Transverse colon (tissue), 4 donors: Measurements from ENCODE around the gene RPAP3. TPM values are rescaled to one million over a fixed set of nuclear protein-coding genes. Genes with fewer than 3 reads are reported as not detected.
"Not testable (repeated sequence)": the region's sequence is repeated elsewhere in the genome, so short reads cannot be mapped to it uniquely, and the experiment has no call there.

Experiments
- DNase-seq: peaks from one replicate; pipeline ENCODE4 v3.0.0-alpha.2; 2019
- H3K27ac ChIP-seq, 4 donors: fragments of 200-600 bp; sonication (generic); 2 replicates each; pipeline ENCODE4 v1.5.1; 2016 to 2018; ENCODE audit warnings: inconsistent platforms in 4 of 4
- H3K27me3 ChIP-seq: fragments of 200-600 bp; sonication (generic); 2 replicates; pipeline ENCODE4 v1.5.1; 2017; ENCODE audit warnings: inconsistent platforms
- H3K36me3 ChIP-seq, 4 donors: fragments of 200-600 bp; sonication (generic); 2 replicates each; pipeline ENCODE4 v1.5.1; 2017 to 2019; ENCODE audit warnings: inconsistent platforms in 4 of 4
- H3K4me1 ChIP-seq, 4 donors: fragments of 200-600 bp; sonication (generic); 2 replicates each; pipeline ENCODE4 v1.5.1; 2017 to 2020; ENCODE audit warnings: inconsistent platforms in 4 of 4
- H3K4me3 ChIP-seq, 4 donors: fragments of 200-600 bp; sonication (generic); 1 replicate in 1 of 4; 2 replicates in 3 of 4; pipeline versions ENCODE4 v1.5.1 to v1.6.1; 2017 to 2019; ENCODE audit warnings: inconsistent platforms in 4 of 4
- H3K9me3 ChIP-seq, 2 donors: fragments of 200-600 bp; sonication (generic); 2 replicates each; pipeline ENCODE4 v1.5.1; 2017 to 2019; ENCODE audit warnings: inconsistent platforms in 2 of 2
- CTCF ChIP-seq, 5 experiments: fragments of 200-600 bp in 3 of 5; fragments of 450-650 bp in 2 of 5; sonication (generic) in 3 of 5; IDR thresholded peaks; 1 replicate in 2 of 5; 2 replicates in 3 of 5; pipeline ENCODE4 v1.5.1; 2016 to 2017; ENCODE audit warnings: antibody characterized with exemption in 5 of 5, inconsistent platforms in 3 of 5, mild to moderate bottlenecking in 2 of 5, moderate library complexity in 1 of 5
- EP300 ChIP-seq: sonication (generic); formaldehyde crosslinking; IDR thresholded peaks from one replicate; pipeline ENCODE4 v1.6.1; 2017; ENCODE audit warnings: antibody characterized with exemption, low read depth
- POLR2A ChIP-seq: fragments of 450-650 bp; IDR thresholded peaks from one replicate; pipeline ENCODE4 v1.6.1; 2016; ENCODE audit warnings: antibody characterized with exemption, mild to moderate bottlenecking, moderate library complexity
- POLR2AphosphoS5 ChIP-seq, 3 donors: sonication (generic); formaldehyde crosslinking; IDR thresholded peaks; one replicate each; pipeline ENCODE4 v1.6.1; 2016; ENCODE audit warnings: antibody characterized with exemption in 3 of 3
- WGBS, 2 donors: methylation state at CpG; one replicate each; pipeline ENCODE4 v1.1.5; 2018; ENCODE audit warnings: low coverage in 1 of 2; 5-methylcytosine and 5-hydroxymethylcytosine counted together
- in situ Hi-C, 4 donors: fragments of 200-750 bp; cut with MboI; loops; one replicate each; pipeline versions ENCODE4 v1.15.0 to v1.15.1; 2017; ENCODE audit warnings: low sequenced_read_pairs in 3 of 4, low pct_ligation_motif_present in 1 of 4, low pct_unique_long_range_greater_than_20kb in 1 of 4
- intact Hi-C: fragments of 100-400 bp; cut with DNase I; formaldehyde crosslinking; loops from one replicate; pipeline ENCODE4 v1.15.1; 2023; ENCODE audit warnings: low total_unique reads
- total RNA-seq, 4 donors: library from RNA; depleted of rRNA; stranded (reverse); fragments of >200 nt; gene quantifications; one replicate each; pipeline ENCODE4 v1.1.0, GENCODE V29; 2016

Gene RPAP3
- total RNA-seq, 4 donors from 2014 or later, result 8.1 to 16.0 (median 9.3) TPM

- peak; percentile 46 for DNase-seq
- H3K27ac ChIP-seq, result peak overlapping the region in 2 of 4 donors; percentile 10 to 23
- peaks cover 0 to 15% (median 5%) of the 10 kb centered on the region in 4 donors for H3K4me1 ChIP-seq
- intact Hi-C loops, result no loop called here
- peak; percentile 69 to 79 (median 75) for TF ChIP-seq CTCF (IDR thresholded peaks at IDR 0.05)
- TF ChIP-seq POLR2AphosphoS5 (IDR thresholded peaks at IDR 0.05), result no peak
- 34 to 37% methylated on average over 9 to 12 of the region's 12 CpGs for WGBS, 2 donors
- H3K9me3 ChIP-seq, result no peaks in the 10 kb centered on the region
- H3K4me3 ChIP-seq, result peak overlapping the region in 2 of 4 donors; percentile 23 to 28
- in situ Hi-C loops, result loop anchor here in 2 of 4 donors (25.0 kb wide), 1 partner anchor 614 kb away; no protein-coding TSS in a partner anchor
- no peaks in the 10 kb centered on the region for H3K27me3 ChIP-seq
- H3K36me3 ChIP-seq, result no peaks in the 10 kb centered on the region
These were observed 54.2 kb downstream of the RPAP3 start for GRCh38 chr12:47651368-47652254.

GRCh38 chr12:47650469-47650868 lies 55.4 kb downstream of the RPAP3 start:
- H3K27ac ChIP-seq, result no peak overlapping the region
- WGBS, 2 donors, result 62 to 83% methylated on average over 1 of the region's 1 CpG
- no peaks in the 10 kb centered on the region for H3K27me3 ChIP-seq
- in situ Hi-C loops, result loop anchor here in 2 of 4 donors (25.0 kb wide), 1 partner anchor 613 kb away; no protein-coding TSS in a partner anchor
- no peaks in the 10 kb centered on the region for H3K9me3 ChIP-seq
- no peaks in the 10 kb centered on the region for H3K36me3 ChIP-seq
- intact Hi-C loops, result no loop called here
- no peak overlapping the region for H3K4me3 ChIP-seq
- H3K4me1 ChIP-seq, result peaks cover 0 to 15% (median 5%) of the 10 kb centered on the region in 4 donors
- DNase-seq, result no peak
- TF ChIP-seq POLR2AphosphoS5 (IDR thresholded peaks at IDR 0.05), result no peak

GRCh38 chr12:47649381-47649780 lies 56.4 kb downstream of the RPAP3 start:
- TF ChIP-seq POLR2AphosphoS5 (IDR thresholded peaks at IDR 0.05) (no peak), POLR2A (no peak), CTCF (IDR thresholded peaks at IDR 0.05) (no peak), EP300 (no peak)
- intact Hi-C loops (no loop called here), in situ Hi-C loops (no loop called here)
- peaks cover 0 to 2% of the 10 kb centered on the region in 2 donors for H3K9me3 ChIP-seq
- H3K4me1 ChIP-seq, result peaks cover 0 to 15% (median 5%) of the 10 kb centered on the region in 4 donors
- H3K4me3 ChIP-seq, result no peak overlapping the region
- no peak overlapping the region for H3K27ac ChIP-seq
- no peak for DNase-seq
- H3K36me3 ChIP-seq, result no peaks in the 10 kb centered on the region
- H3K27me3 ChIP-seq, result no peaks in the 10 kb centered on the region
- 68 to 71% methylated on average over 2 of the region's 2 CpGs for WGBS, 2 donors

DNA sequence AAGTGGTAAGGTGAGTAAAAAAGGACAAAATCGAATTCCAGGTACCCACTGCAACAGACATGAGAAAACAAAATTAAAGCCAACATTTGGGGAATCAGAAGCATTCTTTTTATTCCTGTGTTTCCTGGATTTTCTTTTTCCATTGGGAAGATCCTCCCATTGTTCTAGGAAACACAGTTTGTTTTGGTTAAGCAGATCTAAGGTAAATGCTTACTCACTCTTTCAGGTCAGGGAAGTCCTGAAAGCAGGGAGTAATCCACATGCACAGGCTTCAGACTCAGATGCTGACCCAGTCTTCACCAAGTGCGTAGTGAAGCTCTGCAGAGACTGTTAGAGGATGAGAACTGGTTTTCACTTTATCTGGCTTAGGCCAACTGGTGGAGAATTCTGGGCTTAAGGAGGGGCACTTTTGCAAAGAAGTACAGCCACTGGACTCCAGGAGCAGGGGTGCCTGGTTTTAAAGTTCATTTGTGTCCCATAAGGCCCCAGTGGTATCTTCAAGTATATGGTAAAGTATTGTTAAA lies 57.7 kb downstream of the RPAP3 start:
- no peak for DNase-seq
- TF ChIP-seq POLR2AphosphoS5 (IDR thresholded peaks at IDR 0.05), result no peak

DNA sequence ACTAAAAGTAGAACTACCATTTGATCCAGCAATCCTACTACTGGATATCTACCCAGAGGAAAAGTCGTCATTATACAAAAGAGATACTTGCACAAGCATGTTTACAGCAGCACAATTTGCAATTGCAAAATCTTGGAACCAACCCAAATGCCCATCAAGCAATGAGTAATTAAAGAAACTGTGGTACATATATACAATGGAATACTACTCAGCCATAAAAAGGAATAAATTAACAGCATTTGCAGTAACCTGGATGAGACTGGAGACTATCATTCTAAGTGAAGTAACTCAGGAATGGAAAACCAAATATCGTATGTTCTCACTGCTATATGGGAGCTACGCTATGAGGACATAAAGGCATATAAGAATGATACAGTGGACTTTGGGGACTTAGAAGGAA lies 63.5 kb downstream of the RPAP3 start:
- DNase-seq, H3K4me1 ChIP-seq, in situ Hi-C loops, H3K4me3 ChIP-seq, H3K36me3 ChIP-seq, H3K27me3 ChIP-seq, intact Hi-C loops, H3K27ac ChIP-seq: not testable (repeated sequence)
- WGBS, 2 donors, result 94 to 95% methylated on average over 3 of the region's 3 CpGs
- H3K9me3 ChIP-seq, result peaks cover 13 to 29% of the 10 kb centered on the region in 2 donors

More for the DNA sequence above, 57.7 kb downstream of the RPAP3 start:
- H3K4me3 ChIP-seq, result no peak overlapping the region
- intact Hi-C loops, result no loop called here
- peaks cover 0 to 4% (median 0%) of the 10 kb centered on the region in 4 donors for H3K36me3 ChIP-seq
- in situ Hi-C loops, result no loop called here
- H3K27ac ChIP-seq, result no peak overlapping the region
- H3K9me3 ChIP-seq, result peaks cover 11 to 13% of the 10 kb centered on the region in 2 donors
- H3K27me3 ChIP-seq, result no peaks in the 10 kb centered on the region
- H3K4me1 ChIP-seq, result peaks cover 0 to 15% (median 5%) of the 10 kb centered on the region in 4 donors
- 86 to 100% methylated on average over 1 to 2 of the region's 2 CpGs for WGBS, 2 donors
